ENCODE measurements around the gene SYNE2. TPM values are rescaled to one million over a fixed set of nuclear protein-coding genes. Genes with fewer than 3 reads are reported as not detected.

Gene SYNE2
- total RNA-seq, 2 donors from 2014 or later, result 206 to 223 TPM

GRCh38 chr14:64272019-64272418, 419.2 kb downstream of the SYNE2 start:
- Mint-ChIP-seq H3K27ac (no peak overlapping the region), H3K27me3 (peaks cover 5% of the 10 kb centered on the region), H3K4me3 (no peak overlapping the region), H3K4me1 (peaks cover 7% of the 10 kb centered on the region), H3K36me3 (ENCODE audit: low read depth) (peaks cover 3% of the 10 kb centered on the region)
- H3K9me3 ChIP-seq (ENCODE audit: control insufficient read depth, low read length, poor library complexity, severe bottlenecking), result no peaks in the 10 kb centered on the region
- ATAC-seq (no peak), DNase-seq (no peak)

Other genes with a start within 250 kb of the SYNE2 start
- 10 to 100 TPM; 12.1 to 13.5 TPM for gene WDR89, start 211.1 kb upstream of the SYNE2 start, total RNA-seq
- gene SGPP1, start 124.9 kb upstream of the SYNE2 start, total RNA-seq, result 10 to 100 TPM; 13.6 to 14.2 TPM

Measured in T-helper 17 cell (primary cell).